OCI-LY7 (cell line): ENCODE results near the gene TRIM40.

Source experiments
- EZH2phosphoT487 ChIP-seq: fragments of 200-600 bp; sonication (generic); IDR thresholded peaks from 2 replicates; pipeline ENCODE4 v1.6.1; 2018; ENCODE audit warnings: low read depth, borderline replicate concordance, mild to moderate bottlenecking, mixed run types, antibody characterized with exemption, low read length, moderate library complexity, mixed read lengths
- TF ChIP-seq, protein P1 (sequence below): fragments of 200-600 bp; sonication (generic); conservative IDR thresholded peaks from 2 replicates; pipeline ENCODE4 v1.5.1; 2014; ENCODE audit warnings: mild to moderate bottlenecking, antibody characterized with exemption, low read length, moderate library complexity, mixed read lengths

DNA sequence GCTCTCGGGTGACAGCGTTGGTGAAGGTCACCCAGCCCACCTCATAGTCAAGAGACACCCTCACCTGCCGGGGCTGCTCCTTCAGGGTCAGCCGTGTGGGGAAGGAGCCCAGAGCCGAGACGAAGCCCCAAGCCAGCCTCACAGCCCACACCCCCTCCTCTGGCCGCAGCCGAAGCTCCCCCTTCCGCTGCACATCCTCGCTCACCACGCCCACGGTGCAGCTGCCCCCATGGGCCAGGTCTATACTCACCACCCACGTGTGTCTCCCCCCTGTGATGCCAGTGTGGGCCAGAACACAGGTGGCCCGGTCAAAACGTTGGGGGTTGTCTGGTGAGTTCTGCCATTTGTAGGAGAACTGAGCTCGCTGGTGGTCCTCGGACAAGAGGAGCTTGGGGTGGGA, 18.1 kb downstream of the TRIM40 start:
- TF ChIP-seq, protein P1, sequence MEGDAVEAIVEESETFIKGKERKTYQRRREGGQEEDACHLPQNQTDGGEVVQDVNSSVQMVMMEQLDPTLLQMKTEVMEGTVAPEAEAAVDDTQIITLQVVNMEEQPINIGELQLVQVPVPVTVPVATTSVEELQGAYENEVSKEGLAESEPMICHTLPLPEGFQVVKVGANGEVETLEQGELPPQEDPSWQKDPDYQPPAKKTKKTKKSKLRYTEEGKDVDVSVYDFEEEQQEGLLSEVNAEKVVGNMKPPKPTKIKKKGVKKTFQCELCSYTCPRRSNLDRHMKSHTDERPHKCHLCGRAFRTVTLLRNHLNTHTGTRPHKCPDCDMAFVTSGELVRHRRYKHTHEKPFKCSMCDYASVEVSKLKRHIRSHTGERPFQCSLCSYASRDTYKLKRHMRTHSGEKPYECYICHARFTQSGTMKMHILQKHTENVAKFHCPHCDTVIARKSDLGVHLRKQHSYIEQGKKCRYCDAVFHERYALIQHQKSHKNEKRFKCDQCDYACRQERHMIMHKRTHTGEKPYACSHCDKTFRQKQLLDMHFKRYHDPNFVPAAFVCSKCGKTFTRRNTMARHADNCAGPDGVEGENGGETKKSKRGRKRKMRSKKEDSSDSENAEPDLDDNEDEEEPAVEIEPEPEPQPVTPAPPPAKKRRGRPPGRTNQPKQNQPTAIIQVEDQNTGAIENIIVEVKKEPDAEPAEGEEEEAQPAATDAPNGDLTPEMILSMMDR: no peak
- no peak for TF ChIP-seq EZH2phosphoT487
